ENCODE results near the gene EHMT2.
A peak's percentile ranks its signal among the peaks of the same experiment; 100 is the strongest.
"Not testable (repeated sequence)": the region's sequence is repeated elsewhere in the genome, so short reads cannot be mapped to it uniquely, and the experiment has no call there.

Gene EHMT2

DNA sequence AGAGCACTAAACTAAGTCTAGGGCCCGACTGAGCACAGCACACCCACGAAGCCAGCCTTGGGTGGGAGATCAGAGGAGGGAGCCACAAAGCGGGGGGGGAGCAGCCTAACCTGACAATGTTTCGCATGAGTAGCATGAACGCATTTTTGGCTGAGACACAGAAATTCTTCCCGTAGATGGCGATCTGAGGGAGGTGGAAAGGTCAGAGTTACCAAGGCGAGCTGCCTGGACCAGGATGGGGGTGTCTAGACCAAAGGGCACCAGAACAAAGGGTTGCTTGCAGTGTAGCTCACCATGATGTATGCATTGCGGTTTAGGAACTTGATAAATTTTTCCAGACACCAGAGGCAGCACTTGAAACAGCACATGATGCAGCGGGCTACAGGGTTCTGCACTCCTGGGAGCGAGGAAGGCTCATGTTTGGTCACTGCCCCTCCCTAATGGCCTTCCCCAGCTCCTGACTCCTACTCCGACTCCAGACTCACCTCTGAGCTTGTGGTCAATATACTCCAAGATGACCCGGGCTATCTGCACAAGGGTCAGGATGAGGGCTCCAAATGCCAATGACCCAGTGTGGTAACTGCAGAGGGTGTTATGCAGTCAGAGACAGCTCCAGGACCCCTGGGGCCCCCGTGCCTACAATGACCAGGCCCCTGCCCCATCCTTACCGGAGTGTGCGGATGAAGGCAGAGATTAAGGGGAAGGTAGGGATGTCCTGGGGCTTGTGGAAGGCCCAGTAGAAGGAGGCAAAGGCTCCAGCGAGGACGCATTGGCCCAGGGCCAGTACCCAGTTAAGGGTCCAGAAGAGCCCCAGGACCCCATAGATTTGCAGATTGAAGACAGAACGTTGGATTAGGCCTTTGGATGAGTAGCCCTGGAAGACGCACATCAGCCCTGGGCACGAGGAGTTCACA, 32.0 kb downstream of the EHMT2 start:
- Mint-ChIP-seq H3K9me3 (no peaks in the 10 kb centered on the region), H3K4me3 (no peak overlapping the region), H3K27ac (peak overlapping the region in 1 of 2 donors; percentile 13), H3K27me3 (no peaks in the 10 kb centered on the region), H3K36me3 (ENCODE audit: insufficient read depth) (peaks cover 36% of the 10 kb centered on the region), H3K4me1 (ENCODE audit: low read depth in 2 of 2) (peaks cover 26 to 27% of the 10 kb centered on the region in 2 donors)
- no peak for ATAC-seq (replicated peaks)
- DNase-seq: no peak

DNA sequence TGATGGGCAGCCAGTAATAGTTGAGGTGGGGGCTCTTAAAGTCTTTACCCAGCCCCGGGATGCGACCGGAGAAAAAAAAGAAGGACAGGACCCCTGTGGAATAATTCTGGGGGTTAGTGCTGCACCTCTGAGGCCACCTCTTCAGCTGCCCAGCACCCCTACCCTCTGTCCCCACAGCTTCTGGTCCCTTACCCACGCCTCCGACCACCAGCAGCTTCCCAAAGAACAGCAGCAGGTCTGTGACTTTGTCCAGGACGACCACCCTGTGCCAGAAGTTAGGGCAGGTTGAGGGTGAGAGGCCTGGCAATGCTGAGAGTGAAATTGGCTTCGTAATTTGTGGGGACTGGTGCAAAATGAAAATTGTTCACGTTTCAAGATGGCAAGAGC, 32.7 kb downstream of the EHMT2 start:
- no peak overlapping the region for H3K27ac Mint-ChIP-seq
- H3K36me3 Mint-ChIP-seq (ENCODE audit: insufficient read depth): peaks cover 38% of the 10 kb centered on the region
- no peaks in the 10 kb centered on the region for H3K9me3 Mint-ChIP-seq
- H3K27me3 Mint-ChIP-seq: no peaks in the 10 kb centered on the region
- no peak for ATAC-seq (replicated peaks)
- peaks cover 26 to 27% of the 10 kb centered on the region in 2 donors for H3K4me1 Mint-ChIP-seq (ENCODE audit: low read depth in 2 of 2)
- no peak for DNase-seq
- peak overlapping the region in 1 of 2 donors; percentile 88 for H3K4me3 Mint-ChIP-seq

DNA sequence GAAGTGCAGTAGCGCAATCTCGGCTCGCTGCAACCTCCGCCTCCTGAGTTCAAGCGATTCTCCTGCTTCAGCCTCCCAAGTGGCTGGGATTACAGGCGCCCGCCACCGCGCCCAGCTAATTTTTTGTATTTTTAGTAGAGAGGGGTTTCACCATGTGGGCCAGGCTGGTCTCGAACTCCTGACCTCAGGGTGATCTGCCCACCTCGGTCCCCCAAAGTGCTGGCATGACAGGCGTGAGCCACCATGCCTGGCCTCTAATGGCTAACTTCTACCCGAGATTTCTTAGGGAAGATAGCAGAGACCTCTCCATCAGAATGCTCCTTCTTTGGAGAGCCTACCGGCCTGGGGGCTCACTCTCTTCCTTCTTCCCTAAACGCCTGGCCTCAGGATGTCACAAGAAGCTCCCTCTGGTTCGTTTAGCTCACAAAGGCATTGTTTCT, 33.4 kb downstream of the EHMT2 start:
- peaks cover 45% of the 10 kb centered on the region for H3K36me3 Mint-ChIP-seq (ENCODE audit: insufficient read depth)
- DNase-seq; ATAC-seq (replicated peaks); H3K27me3 Mint-ChIP-seq; H3K9me3 Mint-ChIP-seq: not testable (repeated sequence)
- H3K4me3 Mint-ChIP-seq: peak overlapping the region; percentile 88 to 96
- H3K4me1 Mint-ChIP-seq (ENCODE audit: low read depth in 2 of 2): peaks cover 26 to 27% of the 10 kb centered on the region in 2 donors
- peak overlapping the region; percentile 95 to 97 for H3K27ac Mint-ChIP-seq

DNA sequence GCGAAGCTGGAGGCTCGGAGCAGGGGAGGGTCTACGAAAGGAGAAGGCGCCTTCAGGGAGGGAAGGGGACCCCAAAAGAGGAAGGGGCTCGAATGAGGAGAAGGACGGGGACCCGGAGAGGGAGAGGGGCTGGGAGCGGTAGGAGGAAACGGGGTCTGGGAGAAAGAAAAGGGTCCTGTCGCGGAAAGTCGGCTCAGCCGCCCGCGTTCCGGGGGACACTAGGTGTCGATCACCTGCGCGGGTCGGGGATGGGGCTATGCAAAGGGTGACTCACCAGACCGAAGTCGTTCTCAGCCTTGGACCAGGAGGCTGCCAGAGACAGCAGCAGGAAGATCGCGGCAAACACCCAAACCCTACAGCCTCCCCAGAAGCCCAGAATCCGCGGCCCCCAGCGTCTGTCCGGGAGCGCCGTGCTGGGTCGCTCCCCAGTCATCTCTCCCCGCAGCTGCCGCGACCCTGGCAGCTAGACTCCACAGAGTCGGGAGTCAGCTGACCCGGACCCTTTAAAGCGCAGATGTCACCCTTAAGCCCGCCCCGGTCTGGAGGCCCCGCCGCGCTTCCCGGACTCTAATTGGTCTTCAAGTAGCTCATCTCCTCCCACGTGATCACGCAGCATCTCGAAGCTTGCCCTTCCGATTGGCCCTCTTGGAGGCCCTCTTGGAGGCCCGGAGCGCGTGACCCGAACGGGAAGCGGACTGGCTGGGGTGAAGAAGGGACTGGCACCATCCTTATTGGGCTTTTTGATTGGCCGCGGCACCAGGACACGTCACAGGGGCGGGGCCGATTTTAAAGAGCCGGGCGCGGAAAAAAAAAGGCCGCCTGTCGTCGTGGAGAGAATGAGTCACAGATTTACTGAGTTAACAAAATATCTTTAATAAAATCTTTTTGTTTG, 34.9 kb downstream of the EHMT2 start, which contains the start of gene NEU1:
NEU1 (minus strand) TSS at position 478 of the 892 bp plus-strand sequence; CDS start at position 433, 45 bp downstream.
- peak; percentile 93 for ATAC-seq (replicated peaks)
- H3K4me1 Mint-ChIP-seq (ENCODE audit: low read depth in 2 of 2): peaks cover 26 to 27% of the 10 kb centered on the region in 2 donors
- H3K4me3 Mint-ChIP-seq: peak within 1 kb of the TSS; percentile 88 to 96
- DNase-seq: peak; percentile 97 to 98 (median 98)
- H3K27ac Mint-ChIP-seq: peak within 1 kb of the TSS; percentile 95 to 97
- H3K9me3 Mint-ChIP-seq: no peaks in the 10 kb centered on the region
- no peaks in the 10 kb centered on the region for H3K27me3 Mint-ChIP-seq
- peaks cover 53% of the 10 kb centered on the region for H3K36me3 Mint-ChIP-seq (ENCODE audit: insufficient read depth)

DNA sequence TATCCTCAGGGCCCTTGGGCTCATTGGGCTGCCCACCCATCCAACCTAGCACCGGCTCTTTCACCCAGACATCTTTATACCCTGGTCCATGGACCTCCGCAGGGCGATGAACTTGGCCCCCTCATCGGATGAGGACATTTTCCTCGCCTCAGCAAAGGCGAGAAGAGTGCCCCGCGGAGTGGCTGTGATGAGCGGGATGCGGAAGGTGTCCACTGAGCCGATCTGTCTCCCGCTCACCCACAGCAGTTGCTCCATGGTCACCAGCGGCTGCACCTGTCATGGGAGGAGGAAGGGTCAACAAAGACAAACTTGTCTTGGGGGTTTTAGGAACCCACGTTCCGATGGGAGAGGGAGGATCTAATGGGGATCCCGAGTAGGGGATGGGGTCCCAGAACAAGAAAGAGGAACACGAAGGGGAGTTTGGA, 35.6 kb downstream of the EHMT2 start:
- Mint-ChIP-seq H3K9me3 (no peaks in the 10 kb centered on the region), H3K27me3 (no peaks in the 10 kb centered on the region), H3K4me1 (ENCODE audit: low read depth in 2 of 2) (peaks cover 26 to 27% of the 10 kb centered on the region in 2 donors), H3K36me3 (ENCODE audit: insufficient read depth) (peaks cover 56% of the 10 kb centered on the region), H3K27ac (peak overlapping the region; percentile 95 to 97), H3K4me3 (peak overlapping the region; percentile 88 to 96)
- no peak for ATAC-seq (replicated peaks)
- no peak for DNase-seq

DNA sequence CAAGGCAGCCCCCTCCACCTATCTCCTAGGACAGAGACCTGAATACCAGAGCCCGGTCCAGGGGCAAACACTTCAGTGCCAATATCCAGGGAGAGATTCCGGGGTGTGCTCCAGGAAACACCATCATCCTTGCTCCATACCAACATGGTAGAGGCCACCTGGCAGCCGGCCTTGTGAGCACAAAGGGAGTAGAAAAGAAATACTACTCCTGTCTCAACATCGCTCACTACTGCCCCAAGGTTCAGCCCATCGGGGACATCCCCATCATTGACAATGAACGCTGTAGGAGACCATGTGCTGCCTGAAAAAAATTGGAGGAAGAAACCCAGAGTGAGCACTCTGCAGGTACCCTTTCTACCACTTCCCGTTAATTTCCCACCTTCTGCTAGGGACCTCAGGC, 36.3 kb downstream of the EHMT2 start:
- Mint-ChIP-seq H3K9me3 (no peaks in the 10 kb centered on the region), H3K36me3 (ENCODE audit: insufficient read depth) (peaks cover 60% of the 10 kb centered on the region), H3K4me3 (peak overlapping the region; percentile 88 to 96), H3K27me3 (no peaks in the 10 kb centered on the region), H3K27ac (peak overlapping the region; percentile 95 to 97), H3K4me1 (ENCODE audit: low read depth in 2 of 2) (peaks cover 26 to 27% of the 10 kb centered on the region in 2 donors)
- DNase-seq (no peak), ATAC-seq (replicated peaks) (no peak)

DNA sequence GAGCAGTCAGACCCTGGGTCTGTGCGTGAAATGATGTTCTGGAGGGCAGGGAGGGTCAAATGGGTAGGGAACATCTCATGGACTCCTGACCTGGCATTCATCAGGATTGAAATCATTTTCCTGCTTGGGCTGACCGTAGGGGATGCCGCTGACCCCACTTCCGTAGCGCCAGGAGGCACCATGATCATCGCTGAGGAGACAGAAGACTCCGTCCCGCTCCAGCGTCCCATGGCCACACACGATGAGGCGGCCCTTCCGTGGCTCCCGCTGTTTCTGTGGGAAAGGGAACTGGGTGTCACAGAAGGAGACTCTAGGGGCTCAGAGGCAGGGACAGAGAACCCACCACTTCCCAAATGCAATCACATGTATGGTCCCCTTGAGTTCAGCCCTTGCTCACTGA, 37.1 kb downstream of the EHMT2 start:
- peak overlapping the region; percentile 18 to 61 for H3K27ac Mint-ChIP-seq
- ATAC-seq (replicated peaks) (no peak), DNase-seq (no peak)
- peaks cover 26 to 27% of the 10 kb centered on the region in 2 donors for H3K4me1 Mint-ChIP-seq (ENCODE audit: low read depth in 2 of 2)
- no peaks in the 10 kb centered on the region for H3K27me3 Mint-ChIP-seq
- no peaks in the 10 kb centered on the region for H3K9me3 Mint-ChIP-seq
- H3K4me3 Mint-ChIP-seq: no peak overlapping the region
- H3K36me3 Mint-ChIP-seq (ENCODE audit: insufficient read depth): peaks cover 63% of the 10 kb centered on the region

DNA sequence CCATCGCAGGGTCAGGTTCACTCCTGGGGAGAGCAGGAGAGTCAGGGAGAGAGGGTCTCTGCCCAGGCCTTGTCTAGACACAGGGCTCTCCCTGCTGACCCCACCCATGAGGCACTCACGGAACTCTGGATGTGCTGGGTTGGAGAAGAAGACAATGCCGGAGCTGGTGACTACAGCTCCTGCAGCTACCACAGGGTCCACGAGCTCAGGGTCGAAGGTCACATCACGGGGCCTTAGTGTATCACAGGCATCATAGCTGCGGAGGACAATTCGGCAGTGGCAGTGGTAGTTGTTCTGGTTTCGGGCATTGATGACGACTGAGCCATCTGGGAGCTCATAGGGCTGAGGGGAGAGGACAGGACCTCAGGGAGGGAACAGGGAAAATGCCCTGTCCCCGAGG, 37.6 kb downstream of the EHMT2 start:
- no peak for DNase-seq
- no peak overlapping the region for H3K4me3 Mint-ChIP-seq
- ATAC-seq (replicated peaks): no peak
- H3K4me1 Mint-ChIP-seq (ENCODE audit: low read depth in 2 of 2): peaks cover 26 to 27% of the 10 kb centered on the region in 2 donors
- peak overlapping the region; percentile 18 to 61 for H3K27ac Mint-ChIP-seq
- no peaks in the 10 kb centered on the region for H3K9me3 Mint-ChIP-seq
- no peaks in the 10 kb centered on the region for H3K27me3 Mint-ChIP-seq
- peaks cover 63% of the 10 kb centered on the region for H3K36me3 Mint-ChIP-seq (ENCODE audit: insufficient read depth)

DNA sequence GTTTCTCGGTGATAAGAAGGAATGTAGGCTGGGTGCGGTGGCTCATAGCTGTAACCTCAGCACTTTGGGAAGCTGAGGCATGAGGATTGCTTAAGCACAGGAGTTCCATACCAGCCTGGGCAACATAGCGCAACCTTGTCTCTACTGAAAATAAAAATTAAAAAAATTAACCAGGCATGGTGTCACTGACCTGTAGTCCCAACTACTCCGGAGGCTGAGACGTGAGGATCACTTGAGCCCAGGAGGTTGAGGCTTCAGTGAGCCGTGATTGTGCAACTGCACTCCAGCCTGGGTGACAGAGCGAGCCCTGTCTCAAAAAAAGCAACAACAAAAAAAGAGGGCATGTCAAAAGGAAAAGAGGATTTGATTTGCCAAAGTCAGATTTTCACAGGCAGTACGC, 38.8 kb downstream of the EHMT2 start:
- no peak for DNase-seq
- no peaks in the 10 kb centered on the region for H3K9me3 Mint-ChIP-seq
- H3K4me1 Mint-ChIP-seq (ENCODE audit: low read depth in 2 of 2): peaks cover 18 to 21% of the 10 kb centered on the region in 2 donors
- H3K27ac Mint-ChIP-seq: no peak overlapping the region
- H3K27me3 Mint-ChIP-seq: no peaks in the 10 kb centered on the region
- no peak overlapping the region for H3K4me3 Mint-ChIP-seq
- no peak for ATAC-seq (replicated peaks)
- H3K36me3 Mint-ChIP-seq (ENCODE audit: insufficient read depth): peaks cover 57% of the 10 kb centered on the region

DNA sequence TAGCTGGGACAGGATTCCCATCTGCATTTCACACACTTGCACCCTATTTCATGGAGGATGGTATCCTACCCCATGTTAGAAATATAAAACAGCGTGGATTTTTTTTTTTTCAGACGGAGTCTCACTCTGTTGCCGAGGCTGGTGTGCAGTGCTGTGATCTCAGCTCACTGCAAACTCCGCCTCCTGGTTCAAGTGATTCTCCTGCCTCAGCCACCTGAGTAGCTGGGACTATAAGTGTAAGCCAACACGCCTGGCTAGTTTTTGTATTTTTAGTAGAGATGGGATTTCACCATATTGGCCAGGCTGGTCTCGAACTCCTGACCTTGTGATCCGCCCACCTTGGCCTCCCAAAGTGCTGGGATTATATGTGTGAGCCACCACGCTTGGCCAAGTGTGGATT, 39.7 kb downstream of the EHMT2 start:
- not testable (repeated sequence) for DNase-seq; ATAC-seq (replicated peaks); H3K4me3 Mint-ChIP-seq; H3K27ac Mint-ChIP-seq; H3K9me3 Mint-ChIP-seq; H3K27me3 Mint-ChIP-seq
- H3K4me1 Mint-ChIP-seq (ENCODE audit: low read depth in 2 of 2): peaks cover 14 to 16% of the 10 kb centered on the region in 2 donors
- peaks cover 48% of the 10 kb centered on the region for H3K36me3 Mint-ChIP-seq (ENCODE audit: insufficient read depth)

DNA sequence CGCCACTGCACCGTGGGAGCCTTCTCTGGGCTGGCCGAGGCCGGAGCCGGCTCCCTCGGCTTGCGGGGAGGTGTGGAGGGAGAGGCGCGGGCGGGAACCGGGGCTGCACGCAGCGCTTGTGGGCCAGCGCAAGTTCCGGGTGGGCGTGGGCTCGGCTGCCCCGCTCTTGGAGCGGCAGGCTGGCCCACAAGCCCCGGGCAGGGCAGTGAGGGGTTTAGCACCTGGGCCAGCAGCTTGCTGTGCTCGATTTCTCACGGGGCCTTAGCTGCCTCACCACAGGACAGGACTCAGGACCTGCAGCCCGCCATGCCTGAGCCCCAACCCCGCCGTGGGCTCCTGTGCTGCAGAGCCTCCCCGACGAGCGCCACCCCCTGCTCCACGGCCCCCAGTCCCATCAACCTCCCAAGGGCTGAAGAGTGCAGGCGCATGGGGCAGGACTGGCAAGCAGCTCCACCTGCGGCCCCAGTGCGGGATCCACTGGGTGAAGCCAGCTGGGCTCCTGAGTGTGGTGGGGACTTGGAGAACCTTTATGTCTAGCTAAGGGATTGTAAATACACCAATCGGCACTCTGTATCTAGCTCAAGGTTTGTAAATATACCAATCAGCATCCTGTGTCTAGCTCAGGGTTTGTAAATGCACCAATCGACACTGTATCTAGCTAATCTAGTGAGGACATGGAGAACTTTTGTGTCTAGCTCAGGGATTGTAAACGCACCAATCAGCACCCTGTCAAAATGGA, 45.3 kb downstream of the EHMT2 start:
- DNase-seq; ATAC-seq (replicated peaks): not testable (repeated sequence)

DNA sequence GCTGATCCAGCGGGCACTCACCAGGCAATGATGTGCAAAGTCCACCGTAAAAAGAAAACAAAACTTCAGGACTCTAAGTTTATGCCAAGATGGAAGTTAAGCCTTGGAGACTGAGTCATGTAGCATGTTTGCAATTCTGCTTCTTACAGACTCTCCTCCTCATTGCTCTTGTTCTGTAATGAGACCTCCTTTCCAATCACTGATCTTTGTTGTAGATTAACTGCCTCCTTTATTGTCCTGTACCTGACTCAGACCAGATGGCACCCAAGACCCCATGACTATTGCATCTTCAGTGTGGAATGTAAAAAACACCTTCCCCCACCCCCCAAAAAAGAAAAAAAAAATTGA, 46.0 kb downstream of the EHMT2 start:
- Mint-ChIP-seq H3K27ac (no peak overlapping the region), H3K4me1 (ENCODE audit: low read depth in 2 of 2) (no peaks in the 10 kb centered on the region)

More for the DNA sequence above, 45.3 kb downstream of the EHMT2 start:
- not testable (repeated sequence) for H3K27ac Mint-ChIP-seq; H3K4me3 Mint-ChIP-seq; H3K9me3 Mint-ChIP-seq; H3K4me1 Mint-ChIP-seq (ENCODE audit: low read depth in 2 of 2); H3K27me3 Mint-ChIP-seq; H3K36me3 Mint-ChIP-seq (ENCODE audit: insufficient read depth)

More for the DNA sequence above, 46.0 kb downstream of the EHMT2 start:
- Mint-ChIP-seq H3K9me3 (no peaks in the 10 kb centered on the region), H3K36me3 (ENCODE audit: insufficient read depth) (peaks cover 2% of the 10 kb centered on the region), H3K4me3 (no peak overlapping the region), H3K27me3 (no peaks in the 10 kb centered on the region)
- ATAC-seq (replicated peaks) (no peak), DNase-seq (no peak)

All from effector memory CD8-positive, alpha-beta T cell (primary cell).